K562 (cell line): Measurements from ENCODE around the gene TULP4.
"Not testable (repeated sequence)": the region's sequence is repeated elsewhere in the genome, so short reads cannot be mapped to it uniquely, and the experiment has no call there.

Experiments used
- CEBPB ChIP-seq: fragments of 450-650 bp; IDR thresholded peaks from 2 replicates; pipeline ENCODE4 v1.6.1; 2016; ENCODE audit warnings: missing genetic modification characterization, missing compliant biosample characterization
- CTCF ChIP-seq, 3 experiments: IDR thresholded peaks in 2 of 3; conservative IDR thresholded peaks in 1 of 3; 2 replicates each; pipeline ENCODE4 v1.5.1; 2011 to 2012; ENCODE audit warnings: low read length in 3 of 3, mild to moderate bottlenecking in 3 of 3, control low read depth in 2 of 3, improper control_type of control experiment in 1 of 3, inconsistent platforms in 1 of 3, low read depth in 1 of 3, mixed read lengths in 1 of 3, moderate library complexity in 1 of 3; ENCODE audit not compliant: insufficient read depth in 2 of 3
- MEIS2 ChIP-seq: fragments of 450-650 bp; IDR thresholded peaks from 2 replicates; pipeline ENCODE4 v1.6.1; 2014; ENCODE audit warnings: mild to moderate bottlenecking; ENCODE audit not compliant: partially characterized antibody
- POLR2AphosphoS5 ChIP-seq: IDR thresholded peaks from 2 replicates; pipeline ENCODE4 v1.6.1; 2011; ENCODE audit warnings: mild to moderate bottlenecking, low read depth, low read length, moderate library complexity; ENCODE audit not compliant: control insufficient read depth, insufficient read depth
- TAF1 ChIP-seq: IDR thresholded peaks from 2 replicates; pipeline ENCODE4 v1.6.1; 2011; ENCODE audit warnings: mild to moderate bottlenecking, low read length, moderate library complexity; ENCODE audit not compliant: insufficient read depth, control insufficient read depth, severe bottlenecking; ENCODE audit errors: extremely low read depth
- TF ChIP-seq, protein P1 (sequence below), 3 experiments: fragments of 200-800 bp in 1 of 3; fragments of 250-450 bp in 1 of 3; fragments of 450-650 bp in 1 of 3; sonication (Bioruptor Pico) in 1 of 3; sonication (Bioruptor generic) in 1 of 3; formaldehyde crosslinking in 1 of 3; IDR thresholded peaks; 2 replicates each; pipeline versions ENCODE4 v1.6.1 to v1.8.0; 2016 to 2022; ENCODE audit warnings: mild to moderate bottlenecking in 2 of 3, missing genetic modification characterization in 2 of 3, missing compliant biosample characterization in 1 of 3, moderate library complexity in 1 of 3

- not testable (repeated sequence) for TF ChIP-seq CEBPB; TAF1; POLR2AphosphoS5; CTCF (IDR thresholded peaks at IDR 0.05 in 2 of 3, conservative IDR thresholded peaks at IDR 0.05 in 1 of 3; ENCODE audit: insufficient read depth in 2 of 3, low read depth in 1 of 3, low read length in 3 of 3); MEIS2
- TF ChIP-seq, protein P1, sequence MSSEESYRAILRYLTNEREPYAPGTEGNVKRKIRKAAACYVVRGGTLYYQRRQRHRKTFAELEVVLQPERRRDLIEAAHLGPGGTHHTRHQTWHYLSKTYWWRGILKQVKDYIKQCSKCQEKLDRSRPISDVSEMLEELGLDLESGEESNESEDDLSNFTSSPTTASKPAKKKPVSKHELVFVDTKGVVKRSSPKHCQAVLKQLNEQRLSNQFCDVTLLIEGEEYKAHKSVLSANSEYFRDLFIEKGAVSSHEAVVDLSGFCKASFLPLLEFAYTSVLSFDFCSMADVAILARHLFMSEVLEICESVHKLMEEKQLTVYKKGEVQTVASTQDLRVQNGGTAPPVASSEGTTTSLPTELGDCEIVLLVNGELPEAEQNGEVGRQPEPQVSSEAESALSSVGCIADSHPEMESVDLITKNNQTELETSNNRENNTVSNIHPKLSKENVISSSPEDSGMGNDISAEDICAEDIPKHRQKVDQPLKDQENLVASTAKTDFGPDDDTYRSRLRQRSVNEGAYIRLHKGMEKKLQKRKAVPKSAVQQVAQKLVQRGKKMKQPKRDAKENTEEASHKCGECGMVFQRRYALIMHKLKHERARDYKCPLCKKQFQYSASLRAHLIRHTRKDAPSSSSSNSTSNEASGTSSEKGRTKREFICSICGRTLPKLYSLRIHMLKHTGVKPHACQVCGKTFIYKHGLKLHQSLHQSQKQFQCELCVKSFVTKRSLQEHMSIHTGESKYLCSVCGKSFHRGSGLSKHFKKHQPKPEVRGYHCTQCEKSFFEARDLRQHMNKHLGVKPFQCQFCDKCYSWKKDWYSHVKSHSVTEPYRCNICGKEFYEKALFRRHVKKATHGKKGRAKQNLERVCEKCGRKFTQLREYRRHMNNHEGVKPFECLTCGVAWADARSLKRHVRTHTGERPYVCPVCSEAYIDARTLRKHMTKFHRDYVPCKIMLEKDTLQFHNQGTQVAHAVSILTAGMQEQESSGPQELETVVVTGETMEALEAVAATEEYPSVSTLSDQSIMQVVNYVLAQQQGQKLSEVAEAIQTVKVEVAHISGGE (CRISPR knock-in tag; IDR thresholded peaks at IDR 0.05): not testable (repeated sequence)
Observed at GRCh38 chr6:158527858-158528257, 215.6 kb downstream of the TULP4 start.
